ENCODE results near the gene CPNE5. TPM values are rescaled to one million over a fixed set of nuclear protein-coding genes. Genes with fewer than 3 reads are reported as not detected.

CPNE5 gene
- polyA plus RNA-seq, 1 of the 3 experiments (the other 2 are of a cell fraction): 0.30 TPM

DNA sequence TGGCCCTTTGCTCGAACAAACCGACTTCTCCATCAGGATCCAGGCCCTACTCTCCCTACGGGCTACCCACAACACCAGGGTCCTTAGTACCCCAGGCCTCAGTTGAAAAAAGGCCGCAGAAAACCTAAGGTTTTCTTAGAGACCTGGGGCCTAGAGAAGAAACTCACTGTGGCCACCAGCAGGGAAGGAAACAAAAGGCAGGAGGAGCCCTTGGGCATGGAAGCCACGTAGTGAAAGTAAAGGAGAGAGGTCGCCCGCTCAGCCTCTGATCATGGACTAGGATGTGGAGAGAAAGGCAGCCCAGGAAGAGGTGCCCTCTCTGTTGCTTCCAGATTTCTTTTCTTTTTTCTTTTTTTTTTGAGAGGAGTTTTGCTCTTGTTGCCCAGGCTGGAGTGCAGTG, 31.5 kb downstream of the CPNE5 start (continued):
- TF ChIP-seq SMC3 (IDR thresholded peaks at IDR 0.05; ENCODE audit: low read depth, low read length) (no peak), ELF1 (IDR thresholded peaks at IDR 0.05) (no peak), RCOR1 (IDR thresholded peaks at IDR 0.05; ENCODE audit: low read length) (no peak), CTCF (IDR thresholded peaks at IDR 0.05) (no peak), YY1 (IDR thresholded peaks at IDR 0.05; ENCODE audit: low read depth) (no peak), MEF2A (IDR thresholded peaks at IDR 0.05; ENCODE audit: borderline replicate concordance, low read depth) (no peak)

GRCh38 chr6:36807143-36807542, 32.1 kb downstream of the CPNE5 start:
- POLR2A ChIA-PET: no interaction called here
- no peak for DNase-seq
- H3K4me3 ChIP-seq (ENCODE audit: low read depth in 2 of 2, low read length in 1 of 2): no peak overlapping the region
- H3K9ac ChIP-seq: no peak overlapping the region
- H3K79me2 ChIP-seq (ENCODE audit: insufficient read depth): no peaks in the 10 kb centered on the region
- H3K9me2 ChIP-seq: no peaks in the 10 kb centered on the region
- no peak overlapping the region for H3K27ac ChIP-seq (ENCODE audit: low read depth in 2 of 2, low read length in 1 of 2)
- WGBS (ENCODE audit: low lambda C conversion rate): 81% methylated on average over 5 of the region's 5 CpGs
- TF ChIP-seq RFX5 (IDR thresholded peaks at IDR 0.05; ENCODE audit: low read length) (no peak), GABPA (IDR thresholded peaks at IDR 0.05; ENCODE audit: low read depth) (no peak)
- no peaks in the 10 kb centered on the region for H3K9me3 ChIP-seq
- no peak overlapping the region for H3K4me2 ChIP-seq
- no peaks in the 10 kb centered on the region; the same call in 1 of the 2 replicates for H3K27me3 ChIP-seq (ENCODE audit: insufficient read depth)
- H3F3A ChIP-seq (replicated peaks; ENCODE audit: insufficient read depth): no peaks in the 10 kb centered on the region
- no peaks in the 10 kb centered on the region for H3K4me1 ChIP-seq (ENCODE audit: control insufficient read depth in 1 of 2, insufficient read depth in 2 of 2, low read depth in 1 of 2, low read length in 1 of 2)
- no peaks in the 10 kb centered on the region for H4K20me1 ChIP-seq (ENCODE audit: insufficient read depth)
- CTCF ChIA-PET: interaction anchor here (1.9 kb wide), 1 partner anchor 48 kb away, joined by 6 read pairs; no protein-coding TSS in a partner anchor
- H3K36me3 ChIP-seq (replicated peaks in 1 of 2; ENCODE audit: control insufficient read depth in 1 of 2, insufficient read depth in 2 of 2, low read length in 1 of 2): no peaks in the 10 kb centered on the region
- H2AFZ ChIP-seq (ENCODE audit: low read depth): no peak overlapping the region

GRCh38 chr6:36805917-36806316, 33.3 kb downstream of the CPNE5 start:
- Histone ChIP-seq H4K20me1 (ENCODE audit: insufficient read depth) (no peaks in the 10 kb centered on the region), H3K4me1 (ENCODE audit: control insufficient read depth in 1 of 2, insufficient read depth in 2 of 2, low read depth in 1 of 2, low read length in 1 of 2) (no peaks in the 10 kb centered on the region), H3K9me3 (no peaks in the 10 kb centered on the region), H3K27ac (ENCODE audit: low read depth in 2 of 2, low read length in 1 of 2) (no peak overlapping the region), H3K79me2 (ENCODE audit: insufficient read depth) (no peaks in the 10 kb centered on the region), H3K9ac (no peak overlapping the region), H3K4me2 (no peak overlapping the region), H3K36me3 (replicated peaks in 1 of 2; ENCODE audit: control insufficient read depth in 1 of 2, insufficient read depth in 2 of 2, low read length in 1 of 2) (no peaks in the 10 kb centered on the region), H2AFZ (ENCODE audit: low read depth) (no peak overlapping the region), H3K9me2 (no peaks in the 10 kb centered on the region), H3F3A (replicated peaks; ENCODE audit: insufficient read depth) (no peaks in the 10 kb centered on the region), H3K27me3 (ENCODE audit: insufficient read depth) (no peaks in the 10 kb centered on the region; the same call in 1 of the 2 replicates), H3K4me3 (ENCODE audit: low read depth in 2 of 2, low read length in 1 of 2) (no peak overlapping the region)
- DNase-seq: no peak
- WGBS (ENCODE audit: low lambda C conversion rate): 74% methylated on average over 7 of the region's 8 CpGs
- CTCF ChIA-PET: interaction anchor here (1.0 to 1.9 kb wide), 5 partner anchors 15 to 404 kb away, joined by 3 to 6 read pairs (median 4); no protein-coding TSS in a partner anchor
- TF ChIP-seq GATA2 (CRISPR knock-in tag; IDR thresholded peaks at IDR 0.05) (no peak), MEF2A (IDR thresholded peaks at IDR 0.05; ENCODE audit: borderline replicate concordance, low read depth) (no peak), YY1 (IDR thresholded peaks at IDR 0.05; ENCODE audit: low read depth) (no peak), CTCF (IDR thresholded peaks at IDR 0.05) (no peak), RCOR1 (IDR thresholded peaks at IDR 0.05; ENCODE audit: low read length) (no peak), MAX (IDR thresholded peaks at IDR 0.05; ENCODE audit: low read depth) (no peak), SMC3 (IDR thresholded peaks at IDR 0.05; ENCODE audit: low read depth, low read length) (no peak), TAF1 (IDR thresholded peaks at IDR 0.05; ENCODE audit: borderline replicate concordance, low read depth, low read length) (no peak)
- TF ChIP-seq, protein P1, sequence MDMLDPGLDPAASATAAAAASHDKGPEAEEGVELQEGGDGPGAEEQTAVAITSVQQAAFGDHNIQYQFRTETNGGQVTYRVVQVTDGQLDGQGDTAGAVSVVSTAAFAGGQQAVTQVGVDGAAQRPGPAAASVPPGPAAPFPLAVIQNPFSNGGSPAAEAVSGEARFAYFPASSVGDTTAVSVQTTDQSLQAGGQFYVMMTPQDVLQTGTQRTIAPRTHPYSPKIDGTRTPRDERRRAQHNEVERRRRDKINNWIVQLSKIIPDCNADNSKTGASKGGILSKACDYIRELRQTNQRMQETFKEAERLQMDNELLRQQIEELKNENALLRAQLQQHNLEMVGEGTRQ (IDR thresholded peaks at IDR 0.05; ENCODE audit: borderline replicate concordance, low read depth, low read length): no peak
- POLR2A ChIA-PET: no interaction called here
